Astrocyte (in vitro differentiated cells and primary cell): ENCODE measurements around the gene SAA2. TPM values are rescaled to one million over a fixed set of nuclear protein-coding genes. Genes with fewer than 3 reads are reported as not detected.

Experiments
- DNase-seq: peaks from one replicate; pipeline ENCODE4 v3.0.0-alpha.2; 2010; ENCODE audit warnings: low read depth
- FAIRE-seq: peaks from 2 replicates; lab custom pipeline; 2011; peaks lifted over from hg19 to GRCh38; lab: Jason Lieb, UNC
- H2AFZ ChIP-seq: 2 replicates; pipeline ENCODE4 v1.6.0; 2012; ENCODE audit warnings: low read depth, low read length, inconsistent platforms
- H3K27ac ChIP-seq: 2 replicates; pipeline ENCODE4 v1.5.1; 2011; ENCODE audit warnings: low read depth, low read length, inconsistent platforms
- H3K27me3 ChIP-seq: 2 replicates; pipeline ENCODE4 v1.6.0; 2011; ENCODE audit warnings: low read length, inconsistent platforms; ENCODE audit not compliant: insufficient read depth
- H3K36me3 ChIP-seq: 2 replicates; pipeline ENCODE4 v1.5.1; 2011; ENCODE audit warnings: low read length, inconsistent platforms; ENCODE audit not compliant: insufficient read depth
- H3K4me1 ChIP-seq: 2 replicates; pipeline ENCODE4 v1.5.1; 2011; ENCODE audit warnings: low read length, inconsistent platforms; ENCODE audit not compliant: insufficient read depth
- H3K4me2 ChIP-seq: 2 replicates; pipeline ENCODE4 v1.6.0; 2012; ENCODE audit warnings: low read length, inconsistent platforms
- H3K4me3 ChIP-seq: 2 replicates; pipeline ENCODE4 v1.5.1; 2011; ENCODE audit warnings: low read depth, mild to moderate bottlenecking, low read length, inconsistent platforms; ENCODE audit not compliant: insufficient read depth
- H3K79me2 ChIP-seq: 2 replicates; pipeline ENCODE4 v1.6.0; 2012; ENCODE audit warnings: mild to moderate bottlenecking, low read length, inconsistent platforms; ENCODE audit not compliant: insufficient read depth
- H3K9ac ChIP-seq: 2 replicates; pipeline ENCODE4 v1.6.0; 2012; ENCODE audit warnings: mild to moderate bottlenecking, low read length, inconsistent platforms
- H3K9me3 ChIP-seq: 2 replicates; pipeline ENCODE4 v1.5.1; 2012; ENCODE audit warnings: low read depth, mild to moderate bottlenecking, low read length, inconsistent platforms; ENCODE audit not compliant: insufficient read depth
- H4K20me1 ChIP-seq: 2 replicates; pipeline ENCODE4 v1.6.0; 2012; ENCODE audit warnings: low read length, inconsistent platforms; ENCODE audit not compliant: insufficient read depth
- H3K27ac Mint-ChIP-seq: one replicate; pipeline ENCODE4 v1.8.0; 2021; ENCODE audit warnings: mild to moderate bottlenecking, mixed read lengths; ENCODE audit not compliant: unreplicated experiment
- H3K27me3 Mint-ChIP-seq: one replicate; pipeline ENCODE4 v1.8.0; 2021; ENCODE audit warnings: low read depth, mixed read lengths; ENCODE audit not compliant: unreplicated experiment
- H3K36me3 Mint-ChIP-seq: one replicate; pipeline ENCODE4 v1.8.0; 2021; ENCODE audit warnings: low read depth, mixed read lengths; ENCODE audit not compliant: unreplicated experiment
- H3K4me1 Mint-ChIP-seq: one replicate; pipeline ENCODE4 v1.8.0; 2021; ENCODE audit warnings: low read depth, mixed read lengths; ENCODE audit not compliant: unreplicated experiment
- H3K4me3 Mint-ChIP-seq: one replicate; pipeline ENCODE4 v1.8.0; 2021; ENCODE audit warnings: mild to moderate bottlenecking, moderate library complexity, mixed read lengths; ENCODE audit not compliant: unreplicated experiment
- H3K9me3 Mint-ChIP-seq: one replicate; pipeline ENCODE4 v1.8.0; 2021; ENCODE audit warnings: mild to moderate bottlenecking, mixed read lengths; ENCODE audit not compliant: unreplicated experiment
- EZH2 ChIP-seq: IDR thresholded peaks from 2 replicates; pipeline ENCODE4 v1.6.1; 2012; ENCODE audit warnings: mild to moderate bottlenecking, low read length, inconsistent platforms; ENCODE audit not compliant: insufficient read depth
- total RNA-seq: library from RNA; stranded (reverse); gene quantifications from 2 replicates; pipeline ENCODE4 v1.2.1, GENCODE V29; 2021
- TF ChIP-seq, protein P1 (sequence below): IDR thresholded peaks from 2 replicates; pipeline ENCODE4 v1.5.1; 2011; ENCODE audit warnings: low read depth, mild to moderate bottlenecking, inconsistent platforms, low read length, moderate library complexity; ENCODE audit not compliant: insufficient read depth

The SAA2 gene
- total RNA-seq, 1 donor from 2014 or later, result not detected

GRCh38 chr11:18196532-18196931, 51.9 kb downstream of the SAA2 start:
- DNase-seq (no peak), FAIRE-seq (no peak)
- H3K4me1 ChIP-seq, result no peaks in the 10 kb centered on the region
- no peak overlapping the region for H3K4me3 Mint-ChIP-seq
- H3K27me3 Mint-ChIP-seq, result peaks cover 16% of the 10 kb centered on the region
- no peak overlapping the region for H3K27ac ChIP-seq
- H4K20me1 ChIP-seq, result no peaks in the 10 kb centered on the region
- H3K36me3 Mint-ChIP-seq, result no peaks in the 10 kb centered on the region
- no peak overlapping the region for H3K9ac ChIP-seq
- no peak overlapping the region for H3K4me2 ChIP-seq
- peaks cover 7% of the 10 kb centered on the region for H3K9me3 Mint-ChIP-seq
- H2AFZ ChIP-seq, result no peak overlapping the region
- H3K36me3 ChIP-seq, result no peaks in the 10 kb centered on the region
- peaks cover 6% of the 10 kb centered on the region for H3K27me3 ChIP-seq
- H3K27ac Mint-ChIP-seq, result no peak overlapping the region
- no peaks in the 10 kb centered on the region for H3K9me3 ChIP-seq
- H3K4me1 Mint-ChIP-seq, result no peaks in the 10 kb centered on the region
- TF ChIP-seq EZH2, result no peak
- TF ChIP-seq, protein P1, sequence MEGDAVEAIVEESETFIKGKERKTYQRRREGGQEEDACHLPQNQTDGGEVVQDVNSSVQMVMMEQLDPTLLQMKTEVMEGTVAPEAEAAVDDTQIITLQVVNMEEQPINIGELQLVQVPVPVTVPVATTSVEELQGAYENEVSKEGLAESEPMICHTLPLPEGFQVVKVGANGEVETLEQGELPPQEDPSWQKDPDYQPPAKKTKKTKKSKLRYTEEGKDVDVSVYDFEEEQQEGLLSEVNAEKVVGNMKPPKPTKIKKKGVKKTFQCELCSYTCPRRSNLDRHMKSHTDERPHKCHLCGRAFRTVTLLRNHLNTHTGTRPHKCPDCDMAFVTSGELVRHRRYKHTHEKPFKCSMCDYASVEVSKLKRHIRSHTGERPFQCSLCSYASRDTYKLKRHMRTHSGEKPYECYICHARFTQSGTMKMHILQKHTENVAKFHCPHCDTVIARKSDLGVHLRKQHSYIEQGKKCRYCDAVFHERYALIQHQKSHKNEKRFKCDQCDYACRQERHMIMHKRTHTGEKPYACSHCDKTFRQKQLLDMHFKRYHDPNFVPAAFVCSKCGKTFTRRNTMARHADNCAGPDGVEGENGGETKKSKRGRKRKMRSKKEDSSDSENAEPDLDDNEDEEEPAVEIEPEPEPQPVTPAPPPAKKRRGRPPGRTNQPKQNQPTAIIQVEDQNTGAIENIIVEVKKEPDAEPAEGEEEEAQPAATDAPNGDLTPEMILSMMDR, result no peak
- no peak overlapping the region for H3K4me3 ChIP-seq
- H3K79me2 ChIP-seq, result no peaks in the 10 kb centered on the region

Other genes starting within 250 kb of the SAA2 start
- 15.6 and 17.6 TPM in 2 replicates for gene SERGEF, start 235.6 kb downstream of the SAA2 start, total RNA-seq
- 0.24 and 0.32 TPM in 2 replicates for gene TPH1, start 202.4 kb downstream of the SAA2 start, total RNA-seq
- 13.1 and 13.4 TPM in 2 replicates for gene SAAL1, start 142.6 kb downstream of the SAA2 start, total RNA-seq
- not detected in 2 replicates for gene MRGPRX3, start 116.1 kb downstream of the SAA2 start, total RNA-seq
- not detected in 2 replicates for gene MRGPRX4, start 75.8 kb downstream of the SAA2 start, total RNA-seq
- not detected in 2 replicates for gene SAA4, start 11.9 kb downstream of the SAA2 start, total RNA-seq
- 0.43 TPM in 1 of 2 replicates, not detected in the other for gene SAA1, start 17.6 kb upstream of the SAA2 start, total RNA-seq
- gene HPS5, start 73.5 kb upstream of the SAA2 start, total RNA-seq, result 22.6 and 28.0 TPM in 2 replicates
- gene GTF2H1, start 73.9 kb upstream of the SAA2 start, total RNA-seq, result 41.5 and 47.8 TPM in 2 replicates
- gene LDHA, start 145.9 kb upstream of the SAA2 start, total RNA-seq, result 852 and 929 TPM in 2 replicates
- gene LDHC, start 163.7 kb upstream of the SAA2 start, total RNA-seq, result not detected in 2 replicates
- not detected in 2 replicates for gene LDHAL6A, start 207.2 kb upstream of the SAA2 start, total RNA-seq